NB4 (cell line): ENCODE data around the gene CGB1.

Source experiments
- POLR2A ChIP-seq: IDR thresholded peaks from 2 replicates; pipeline ENCODE4 v1.6.1; 2011; ENCODE audit warnings: mild to moderate bottlenecking; ENCODE audit not compliant: insufficient read length; ENCODE audit errors: extremely low read depth
- TF ChIP-seq, protein P1 (sequence below): IDR thresholded peaks from one replicate; pipeline ENCODE4 v1.5.1; 2012; ENCODE audit warnings: low read depth, low read length
- TF ChIP-seq, protein P2 (sequence below): IDR thresholded peaks from 2 replicates; pipeline ENCODE4 v1.6.1; 2011; ENCODE audit warnings: low read depth, low read length

DNA sequence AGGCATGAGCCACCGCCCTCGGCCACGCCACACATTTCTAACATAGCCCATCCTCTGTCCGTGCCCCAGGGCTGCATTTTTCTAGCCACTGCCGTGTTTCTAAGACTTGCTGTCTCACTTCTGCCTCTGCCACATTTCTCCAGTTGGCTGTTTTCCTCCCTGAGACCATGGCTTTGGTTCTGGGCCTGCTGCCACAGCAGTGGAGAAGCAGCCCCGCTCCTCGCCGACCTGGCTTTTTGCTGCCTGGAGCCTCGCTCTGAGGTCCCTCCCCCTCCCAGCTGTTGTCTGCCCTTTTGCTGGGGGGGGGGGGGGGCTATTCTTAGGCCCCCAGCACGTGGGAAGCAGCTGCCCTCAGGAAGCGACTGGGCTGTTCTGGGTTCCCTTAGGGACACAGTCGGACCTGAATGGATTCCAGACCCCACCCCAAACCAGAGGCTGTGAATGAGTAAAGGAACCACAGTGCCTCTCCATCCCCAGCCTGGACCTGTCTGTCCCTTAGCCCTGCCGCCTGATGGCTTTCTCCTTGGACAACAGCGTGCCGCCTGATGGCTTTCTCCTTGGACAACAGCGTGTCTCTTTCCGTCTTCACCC lies 46.9 kb downstream of the CGB1 start:
- TF ChIP-seq, protein P1, sequence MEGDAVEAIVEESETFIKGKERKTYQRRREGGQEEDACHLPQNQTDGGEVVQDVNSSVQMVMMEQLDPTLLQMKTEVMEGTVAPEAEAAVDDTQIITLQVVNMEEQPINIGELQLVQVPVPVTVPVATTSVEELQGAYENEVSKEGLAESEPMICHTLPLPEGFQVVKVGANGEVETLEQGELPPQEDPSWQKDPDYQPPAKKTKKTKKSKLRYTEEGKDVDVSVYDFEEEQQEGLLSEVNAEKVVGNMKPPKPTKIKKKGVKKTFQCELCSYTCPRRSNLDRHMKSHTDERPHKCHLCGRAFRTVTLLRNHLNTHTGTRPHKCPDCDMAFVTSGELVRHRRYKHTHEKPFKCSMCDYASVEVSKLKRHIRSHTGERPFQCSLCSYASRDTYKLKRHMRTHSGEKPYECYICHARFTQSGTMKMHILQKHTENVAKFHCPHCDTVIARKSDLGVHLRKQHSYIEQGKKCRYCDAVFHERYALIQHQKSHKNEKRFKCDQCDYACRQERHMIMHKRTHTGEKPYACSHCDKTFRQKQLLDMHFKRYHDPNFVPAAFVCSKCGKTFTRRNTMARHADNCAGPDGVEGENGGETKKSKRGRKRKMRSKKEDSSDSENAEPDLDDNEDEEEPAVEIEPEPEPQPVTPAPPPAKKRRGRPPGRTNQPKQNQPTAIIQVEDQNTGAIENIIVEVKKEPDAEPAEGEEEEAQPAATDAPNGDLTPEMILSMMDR: no peak
- no peak for TF ChIP-seq POLR2A
- TF ChIP-seq, protein P2, sequence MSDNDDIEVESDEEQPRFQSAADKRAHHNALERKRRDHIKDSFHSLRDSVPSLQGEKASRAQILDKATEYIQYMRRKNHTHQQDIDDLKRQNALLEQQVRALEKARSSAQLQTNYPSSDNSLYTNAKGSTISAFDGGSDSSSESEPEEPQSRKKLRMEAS: no peak
